CD4-positive, alpha-beta memory T cell (primary cell): ENCODE measurements around the gene SERF2. TPM values are rescaled to one million over a fixed set of nuclear protein-coding genes. Genes with fewer than 3 reads are reported as not detected.
"Not testable (repeated sequence)": the region's sequence is repeated elsewhere in the genome, so short reads cannot be mapped to it uniquely, and the experiment has no call there.

Experiments
- CTCF ChIA-PET: fragments of 350-600 bp; sonication (Branson Sonifier 250); formaldehyde crosslinking; loops from one replicate; lab custom pipeline; 2021; ENCODE audit warnings: inconsistent platforms; ENCODE audit not compliant: partially characterized antibody; lab: Charles Lee
- POLR2A ChIA-PET: fragments of 350-600 bp; sonication (Branson Sonifier 250); formaldehyde crosslinking; loops from one replicate; lab custom pipeline; 2021; ENCODE audit not compliant: partially characterized antibody; lab: Charles Lee
- DNase-seq, 5 donors: peaks; one replicate each; pipeline versions ENCODE4 v3.0.0 to v3.0.0-alpha.2; 2020 to 2022; ENCODE audit warnings: mixed read lengths in 1 of 5
- H3K27ac ChIP-seq: one replicate; pipeline ENCODE4 v1.7.0; 2013; ENCODE audit warnings: low read depth, low read length
- H3K27me3 ChIP-seq: 2 replicates; pipeline ENCODE4 v1.7.0; 2013; ENCODE audit warnings: mild to moderate bottlenecking, low read length, moderate library complexity; ENCODE audit not compliant: insufficient read depth
- H3K36me3 ChIP-seq: 2 replicates; pipeline ENCODE4 v1.7.0; 2013; ENCODE audit warnings: mild to moderate bottlenecking, low read length, moderate library complexity; ENCODE audit not compliant: insufficient read depth
- H3K4me1 ChIP-seq: 2 replicates; pipeline ENCODE4 v1.7.0; 2013; ENCODE audit warnings: mild to moderate bottlenecking, low read length, moderate library complexity; ENCODE audit not compliant: insufficient read depth
- H3K4me3 ChIP-seq, 2 donors: one replicate each; pipeline ENCODE4 v1.7.0; 2013; ENCODE audit warnings: low read length in 2 of 2, mild to moderate bottlenecking in 1 of 2
- H3K9me3 ChIP-seq, 2 donors: one replicate each; pipeline ENCODE4 v1.7.0; 2013; ENCODE audit warnings: low read length in 2 of 2, control low read depth in 1 of 2; ENCODE audit not compliant: control insufficient read depth in 1 of 2
- H3K27ac Mint-ChIP-seq, 7 donors: one replicate each; pipeline ENCODE4 v1.8.0; 2020 to 2021; ENCODE audit warnings: mixed read lengths in 7 of 7, mild to moderate bottlenecking in 6 of 7, inconsistent platforms in 3 of 7, moderate library complexity in 3 of 7
- H3K27me3 Mint-ChIP-seq, 2 donors: one replicate each; pipeline ENCODE4 v1.8.0; 2020 to 2021; ENCODE audit warnings: mixed read lengths in 2 of 2
- H3K36me3 Mint-ChIP-seq, 2 donors: one replicate each; pipeline ENCODE4 v1.8.0; 2020 to 2021; ENCODE audit warnings: mixed read lengths in 2 of 2, inconsistent platforms in 1 of 2, mild to moderate bottlenecking in 1 of 2
- H3K4me1 Mint-ChIP-seq, 4 donors: one replicate each; pipeline ENCODE4 v1.8.0; 2020 to 2021; ENCODE audit warnings: mixed read lengths in 4 of 4, mild to moderate bottlenecking in 1 of 4
- H3K4me3 Mint-ChIP-seq, 8 donors: one replicate each; pipeline ENCODE4 v1.8.0; 2020 to 2021; ENCODE audit warnings: mixed read lengths in 8 of 8, mild to moderate bottlenecking in 7 of 8, moderate library complexity in 6 of 8, inconsistent platforms in 3 of 8
- H3K9me3 Mint-ChIP-seq, 8 donors: one replicate each; pipeline ENCODE4 v1.8.0; 2020 to 2021; ENCODE audit warnings: mixed read lengths in 8 of 8, mild to moderate bottlenecking in 5 of 8, inconsistent platforms in 3 of 8, moderate library complexity in 1 of 8
- intact Hi-C: fragments of 100-400 bp; cut with micrococcal nuclease; formaldehyde crosslinking; loops from one replicate; pipeline ENCODE4 v1.15.1; 2023
- polyA plus RNA-seq, 2 donors: library from polyadenylated mRNA; unstranded; fragments of 300-500 nt; fragmentation: Illumina TruSeq; gene quantifications; one replicate each; pipeline ENCODE4 v1.2.3, GENCODE V29; 2021
- total RNA-seq, 2 experiments: library from RNA; stranded (reverse); gene quantifications; one replicate each; pipeline ENCODE4 v1.2.3, GENCODE V29; 2021

SERF2 gene
- total and polyA plus RNA-seq, 4 experiments from 2014 or later: 564 to 1,994 (median 1,135) TPM

DNA sequence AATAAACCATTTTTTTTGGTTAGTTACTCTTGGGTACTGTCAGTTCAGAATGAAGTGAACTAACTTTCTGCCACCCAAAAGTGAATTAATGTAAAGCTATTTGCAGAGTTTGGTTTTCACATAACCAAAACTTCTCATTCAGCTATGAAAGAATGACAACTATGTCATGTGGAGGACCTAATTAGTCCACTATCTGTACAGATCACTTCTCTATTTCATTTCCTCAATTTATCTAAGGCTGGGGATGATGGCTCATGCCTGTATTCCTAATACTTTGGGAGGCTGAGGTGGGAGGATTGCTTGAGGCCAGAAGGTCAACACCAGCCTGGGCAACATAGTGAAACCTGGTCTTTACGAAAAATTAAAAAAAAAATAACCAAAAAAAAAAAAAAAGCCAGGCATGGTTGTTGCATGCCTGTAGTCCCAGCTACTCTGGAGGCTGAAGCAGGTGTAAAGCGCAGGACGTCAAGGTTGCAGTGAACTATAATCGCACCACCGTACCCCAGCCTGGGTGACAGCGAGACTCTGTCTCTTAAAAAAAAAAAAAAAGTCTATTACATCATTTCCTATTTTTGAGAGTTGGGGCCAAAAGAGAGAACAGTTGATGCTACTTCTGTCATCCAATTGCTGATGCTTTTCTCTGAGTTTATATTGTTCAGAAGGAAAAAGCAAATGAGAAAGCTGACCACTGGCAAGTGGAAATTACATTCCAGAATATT lies 17.0 kb downstream of the SERF2 start:
- no peaks in the 10 kb centered on the region for H3K9me3 Mint-ChIP-seq
- peaks cover 74% of the 10 kb centered on the region for H3K36me3 ChIP-seq
- no peak overlapping the region for H3K27ac ChIP-seq
- no peak overlapping the region for H3K4me3 Mint-ChIP-seq
- peak overlapping the region in 3 of 7 donors; percentile 13 to 46 (median 25) for H3K27ac Mint-ChIP-seq
- no peak for DNase-seq
- no peaks in the 10 kb centered on the region for H3K4me1 Mint-ChIP-seq
- no peaks in the 10 kb centered on the region for H3K27me3 ChIP-seq
- CTCF ChIA-PET: interaction anchor here (0.6 to 2.9 kb wide), 3 partner anchors 13 to 28 kb away, joined by 3 to 10 read pairs (median 4); no protein-coding TSS in a partner anchor
- H3K4me1 ChIP-seq: no peaks in the 10 kb centered on the region
- POLR2A ChIA-PET: interaction anchor here (0.7 to 2.3 kb wide), 4 partner anchors 9 to 1389 kb away, joined by 3 to 10 read pairs (median 6); partner anchors contain the start of genes HYPK, SERF2, SERINC4 and WDR76
- peaks cover 46 to 72% of the 10 kb centered on the region in 2 donors for H3K36me3 Mint-ChIP-seq
- no peak overlapping the region for H3K4me3 ChIP-seq
- no peaks in the 10 kb centered on the region for H3K27me3 Mint-ChIP-seq
- intact Hi-C loops: no loop called here
- no peaks in the 10 kb centered on the region for H3K9me3 ChIP-seq

DNA sequence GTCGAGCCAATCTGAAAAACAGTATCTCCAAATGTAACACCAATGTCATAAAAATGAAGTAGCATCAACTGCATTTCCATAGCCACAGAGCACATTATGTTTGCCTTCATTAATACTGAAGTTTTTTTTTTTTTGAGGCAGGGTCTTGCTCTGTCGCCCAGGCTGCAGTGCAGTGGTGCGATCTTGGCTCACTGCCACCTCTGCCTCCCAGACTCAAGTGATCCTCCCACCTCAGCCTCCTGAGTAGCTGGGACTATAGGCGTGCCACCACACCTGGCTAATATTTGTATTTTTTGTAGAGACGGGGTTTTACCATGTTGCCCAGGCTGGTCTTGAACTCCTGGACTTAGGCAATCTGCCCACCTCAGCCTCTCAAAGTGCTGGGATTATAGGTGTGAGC lies 22.9 kb downstream of the SERF2 start:
- peaks cover 61% of the 10 kb centered on the region for H3K36me3 ChIP-seq
- H3K4me3 ChIP-seq, H3K4me3 Mint-ChIP-seq, DNase-seq, H3K4me1 ChIP-seq, H3K9me3 Mint-ChIP-seq, intact Hi-C loops, H3K9me3 ChIP-seq, POLR2A ChIA-PET, H3K27me3 ChIP-seq, H3K27me3 Mint-ChIP-seq, H3K4me1 Mint-ChIP-seq, CTCF ChIA-PET, H3K27ac ChIP-seq: not testable (repeated sequence)
- Mint-ChIP-seq H3K36me3 (peaks cover 32 to 54% of the 10 kb centered on the region in 2 donors), H3K27ac (peak overlapping the region in 4 of 7 donors; percentile 30 to 77 (median 48))

- H3K27me3 ChIP-seq: no peaks in the 10 kb centered on the region
- peak overlapping the region in 7 of 8 donors; percentile 23 to 70 (median 50) for H3K4me3 Mint-ChIP-seq
- H3K9me3 Mint-ChIP-seq: no peaks in the 10 kb centered on the region
- peaks cover 7 to 24% of the 10 kb centered on the region in 2 donors for H3K36me3 Mint-ChIP-seq
- ChIA-PET CTCF (interaction anchor here (0.8 to 2.4 kb wide), 2 partner anchors 11 to 39 kb away, joined by 5 to 10 read pairs; no protein-coding TSS in a partner anchor), POLR2A (interaction anchor here (1.4 to 8.9 kb wide), 2 partner anchors 10 to 20 kb away, joined by 4 to 92 read pairs; partner anchors contain the start of genes HYPK and SERINC4)
- H3K27ac Mint-ChIP-seq: peak overlapping the region; percentile 11 to 85 (median 73)
- peaks cover 47% of the 10 kb centered on the region for H3K4me1 ChIP-seq
- no peak for DNase-seq
- H3K36me3 ChIP-seq: peaks cover 12% of the 10 kb centered on the region
- intact Hi-C loops: loop anchor here (10.0 kb wide), 1 partner anchor 307 kb away; the partner anchor contains the start of gene MAP1A
- no peaks in the 10 kb centered on the region for H3K9me3 ChIP-seq
- no peaks in the 10 kb centered on the region for H3K27me3 Mint-ChIP-seq
- H3K4me1 Mint-ChIP-seq: peaks cover 16 to 50% (median 33%) of the 10 kb centered on the region in 4 donors
- no peak overlapping the region for H3K27ac ChIP-seq
- H3K4me3 ChIP-seq: no peak overlapping the region
Observed at GRCh38 chr15:43821505-43821904, 29.4 kb downstream of the SERF2 start.

DNA sequence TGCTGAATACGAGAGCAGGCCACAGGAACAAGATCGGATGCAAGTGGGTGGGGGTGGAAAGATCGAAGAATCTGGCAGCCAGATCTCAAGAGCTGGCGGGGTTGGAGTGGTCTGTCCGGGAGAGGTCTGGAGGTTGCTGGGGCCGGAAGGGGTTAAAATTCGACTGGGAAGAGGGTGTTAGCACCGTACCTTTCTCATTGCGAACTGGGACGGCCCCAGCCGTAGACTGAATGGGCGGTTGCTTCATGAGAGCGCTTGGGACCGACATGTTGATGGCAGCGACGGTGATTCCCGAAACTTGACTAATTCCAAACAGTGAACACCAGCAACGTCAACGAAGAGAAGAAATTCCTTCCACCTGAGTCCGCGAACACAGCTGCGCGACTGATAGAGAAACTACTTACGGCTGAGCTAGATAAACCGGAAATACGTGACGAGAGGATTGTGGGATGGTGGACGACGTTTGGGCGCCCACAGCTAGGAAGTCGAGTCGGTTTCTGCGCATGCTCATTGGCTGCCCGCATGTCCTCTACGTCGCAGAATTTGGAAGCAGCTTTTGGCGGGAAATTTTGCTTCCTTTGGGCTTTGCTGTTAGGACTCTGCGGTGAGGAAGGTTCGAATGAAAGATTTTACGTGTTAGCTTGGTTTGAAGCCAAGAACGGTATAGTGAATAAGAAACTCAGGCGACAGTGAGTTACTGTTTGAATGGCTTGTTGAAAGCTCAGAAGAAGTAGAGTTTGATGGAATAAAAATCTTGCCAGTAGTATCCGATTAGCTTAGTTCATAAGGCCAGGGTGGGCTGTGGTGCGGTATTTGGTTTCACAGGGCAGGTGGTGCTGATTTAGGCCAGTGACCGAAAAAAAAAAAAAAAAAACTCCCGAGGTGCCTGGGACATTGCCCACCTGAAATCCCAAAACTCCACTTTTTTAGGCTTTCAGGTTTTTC lies 32.5 kb downstream of the SERF2 start, which contains the start of gene MFAP1:
TSS of gene MFAP1 (minus strand) at position 389 of the 945 bp plus-strand sequence. CDS start at position 268, 121 bp downstream.
- Histone ChIP-seq H3K4me1 (peaks cover 67% of the 10 kb centered on the region), H3K9me3 (no peaks in the 10 kb centered on the region), H3K27ac (peak within 1 kb of the TSS; percentile 99), H3K36me3 (no peaks in the 10 kb centered on the region), H3K4me3 (peak within 1 kb of the TSS; percentile 92 to 100), H3K27me3 (no peaks in the 10 kb centered on the region)
- Mint-ChIP-seq H3K4me1 (peaks cover 29 to 71% (median 52%) of the 10 kb centered on the region in 4 donors), H3K27me3 (no peaks in the 10 kb centered on the region), H3K36me3 (peaks cover 4 to 15% of the 10 kb centered on the region in 2 donors), H3K9me3 (no peaks in the 10 kb centered on the region), H3K4me3 (peak within 1 kb of the TSS; percentile 96 to 99 (median 98)), H3K27ac (peak within 1 kb of the TSS; percentile 92 to 99 (median 99))
- peak; percentile 88 to 95 (median 93) for DNase-seq
- intact Hi-C loops: loop anchor here (1.0 to 10.0 kb wide), 6 partner anchors 24 to 603 kb away; partner anchors contain the start of genes CTDSPL2, ELL3, HYPK and MAP1A
- ChIA-PET POLR2A (interaction anchor here (0.8 to 8.9 kb wide), 15 partner anchors 9 to 712 kb away, joined by 3 to 92 read pairs (median 4); partner anchors contain the start of genes EIF3J, ELL3, FRMD5 and HYPK), CTCF (interaction anchor here (0.5 to 1.0 kb wide), 5 partner anchors 13 to 48 kb away, joined by 3 to 5 read pairs (median 3); partner anchors contain the start of gene ELL3)

DNA sequence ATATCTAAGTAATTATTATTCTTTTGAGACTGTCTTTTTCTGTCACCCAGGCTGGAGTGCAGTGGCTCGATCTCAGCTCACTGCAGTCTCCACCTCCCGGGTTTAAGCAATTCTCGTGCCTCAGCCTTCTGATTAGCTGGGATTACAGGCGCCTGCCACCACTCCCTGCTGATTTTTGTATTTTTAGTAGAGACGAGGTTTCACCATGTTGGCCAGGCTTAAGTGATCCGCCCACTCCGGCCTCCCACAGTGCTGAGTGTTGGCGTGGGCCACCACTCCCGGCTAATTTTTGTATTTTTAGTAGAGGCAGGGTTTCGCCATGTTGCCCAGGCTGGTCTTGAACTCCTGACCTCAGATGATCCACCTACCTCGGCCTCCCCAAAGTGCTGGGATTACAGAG lies 33.2 kb downstream of the SERF2 start:
- not testable (repeated sequence) for DNase-seq, H3K4me3 ChIP-seq, H3K9me3 ChIP-seq, H3K9me3 Mint-ChIP-seq, H3K27me3 Mint-ChIP-seq, H3K36me3 ChIP-seq, H3K27me3 ChIP-seq, H3K27ac ChIP-seq
- intact Hi-C loops: loop anchor here (2.0 to 10.0 kb wide), 4 partner anchors 33 to 602 kb away; partner anchors contain the start of genes CTDSPL2, ELL3, MAP1A and SERF2
- peak overlapping the region in 6 of 7 donors; percentile 18 to 98 (median 90) for H3K27ac Mint-ChIP-seq
- ChIA-PET POLR2A (interaction anchor here (0.9 to 8.9 kb wide), 9 partner anchors 8 to 712 kb away, joined by 3 to 92 read pairs (median 5); partner anchors contain the start of genes EIF3J, ELL3, HYPK and SERF2), CTCF (interaction anchor here (0.7 kb wide), 1 partner anchor 28 kb away, joined by 3 read pairs; no protein-coding TSS in a partner anchor)
- H3K4me1 Mint-ChIP-seq: peaks cover 32 to 76% (median 55%) of the 10 kb centered on the region in 4 donors
- H3K4me1 ChIP-seq: peaks cover 72% of the 10 kb centered on the region
- peaks cover 4 to 14% of the 10 kb centered on the region in 2 donors for H3K36me3 Mint-ChIP-seq
- H3K4me3 Mint-ChIP-seq: peak overlapping the region in 3 of 8 donors; percentile 41 to 84 (median 57)

- DNase-seq: no peak
- ChIA-PET CTCF (no interaction called here), POLR2A (interaction anchor here (2.4 to 8.9 kb wide), 2 partner anchors 25 to 49 kb away, joined by 7 to 92 read pairs; partner anchors contain the start of genes ELL3, HYPK and SERINC4)
- Histone ChIP-seq H3K27ac (peak overlapping the region; percentile 81), H3K27me3 (no peaks in the 10 kb centered on the region), H3K4me1 (peaks cover 67% of the 10 kb centered on the region), H3K9me3 (no peaks in the 10 kb centered on the region), H3K36me3 (no peaks in the 10 kb centered on the region), H3K4me3 (peak overlapping the region in 1 of 2 donors; percentile 47)
- Mint-ChIP-seq H3K27ac (peak overlapping the region; percentile 88 to 98 (median 92)), H3K27me3 (no peaks in the 10 kb centered on the region), H3K4me3 (peak overlapping the region; percentile 81 to 94 (median 91)), H3K36me3 (peaks cover 4 to 14% of the 10 kb centered on the region in 2 donors), H3K4me1 (peaks cover 32 to 79% (median 54%) of the 10 kb centered on the region in 4 donors), H3K9me3 (no peaks in the 10 kb centered on the region)
- intact Hi-C loops: loop anchor here (5.0 to 10.0 kb wide), 2 partner anchors 311 to 601 kb away; partner anchors contain the start of genes CTDSPL2 and MAP1A
Observed at GRCh38 chr15:43826029-43826507, 33.9 kb downstream of the SERF2 start.
